ENCODE results near the gene YIPF2. TPM values are rescaled to one million over a fixed set of nuclear protein-coding genes. Genes with fewer than 3 reads are reported as not detected.
A peak's percentile ranks its signal among the peaks of the same experiment; 100 is the strongest.
"Not testable (repeated sequence)": the region's sequence is repeated elsewhere in the genome, so short reads cannot be mapped to it uniquely, and the experiment has no call there.

Gene YIPF2
- total RNA-seq, 2 donors from 2014 or later: 28.4 to 29.6 TPM

GRCh38 chr19:10882108-10882457 lies 46.4 kb downstream of the YIPF2 start:
- Mint-ChIP-seq H3K9me3 (no peaks in the 10 kb centered on the region), H3K27ac (no peak overlapping the region), H3K27me3 (no peaks in the 10 kb centered on the region), H3K36me3 (ENCODE audit: low read depth) (no peaks in the 10 kb centered on the region), H3K4me3 (no peak overlapping the region), H3K4me1 (peaks cover 12% of the 10 kb centered on the region)
- no peak for ATAC-seq (replicated peaks)

- H3K4me1 Mint-ChIP-seq: peaks cover 17% of the 10 kb centered on the region
- H3K36me3 Mint-ChIP-seq (ENCODE audit: low read depth): no peaks in the 10 kb centered on the region
- H3K9me3 Mint-ChIP-seq: no peaks in the 10 kb centered on the region
- H3K27me3 Mint-ChIP-seq: no peaks in the 10 kb centered on the region
- no peak overlapping the region for H3K4me3 Mint-ChIP-seq
- no peak overlapping the region for H3K27ac Mint-ChIP-seq
- no peak for ATAC-seq (replicated peaks)
Observed at GRCh38 chr19:10881403-10882107, 46.9 kb downstream of the YIPF2 start.

- Mint-ChIP-seq H3K9me3 (no peaks in the 10 kb centered on the region), H3K4me1 (peaks cover 17% of the 10 kb centered on the region), H3K27ac (peak overlapping the region; percentile 83), H3K27me3 (no peaks in the 10 kb centered on the region), H3K36me3 (ENCODE audit: low read depth) (no peaks in the 10 kb centered on the region), H3K4me3 (peak overlapping the region; percentile 65)
- ATAC-seq (replicated peaks): peak; percentile 13
Observed at GRCh38 chr19:10878253-10878652, 50.2 kb downstream of the YIPF2 start.

- H3K36me3 Mint-ChIP-seq (ENCODE audit: low read depth); ATAC-seq (replicated peaks); H3K27me3 Mint-ChIP-seq; H3K9me3 Mint-ChIP-seq: not testable (repeated sequence)
- Mint-ChIP-seq H3K4me1 (peaks cover 20% of the 10 kb centered on the region), H3K4me3 (peak overlapping the region; percentile 65), H3K27ac (peak overlapping the region; percentile 83)
Observed at GRCh38 chr19:10877608-10878007, 50.8 kb downstream of the YIPF2 start.

- Mint-ChIP-seq H3K27me3 (no peaks in the 10 kb centered on the region), H3K4me1 (peaks cover 23% of the 10 kb centered on the region), H3K27ac (peak overlapping the region; percentile 58), H3K4me3 (peak overlapping the region; percentile 45), H3K9me3 (no peaks in the 10 kb centered on the region), H3K36me3 (ENCODE audit: low read depth) (peaks cover 10% of the 10 kb centered on the region)
- peak; percentile 65 for ATAC-seq (replicated peaks)
Observed at GRCh38 chr19:10876459-10877240, 51.8 kb downstream of the YIPF2 start.

GRCh38 chr19:10874024-10874423 lies 54.4 kb downstream of the YIPF2 start:
- H3K36me3 Mint-ChIP-seq (ENCODE audit: low read depth): peaks cover 10% of the 10 kb centered on the region
- H3K27me3 Mint-ChIP-seq: no peaks in the 10 kb centered on the region
- H3K4me1 Mint-ChIP-seq: peaks cover 22% of the 10 kb centered on the region
- ATAC-seq (replicated peaks): no peak
- H3K27ac Mint-ChIP-seq: no peak overlapping the region
- peak overlapping the region; percentile 37 for H3K4me3 Mint-ChIP-seq
- H3K9me3 Mint-ChIP-seq: no peaks in the 10 kb centered on the region

GRCh38 chr19:10872546-10873107 lies 55.8 kb downstream of the YIPF2 start:
- H3K4me1 Mint-ChIP-seq: peaks cover 19% of the 10 kb centered on the region
- H3K4me3 Mint-ChIP-seq: peak overlapping the region; percentile 91
- H3K27ac Mint-ChIP-seq: peak overlapping the region; percentile 87
- H3K9me3 Mint-ChIP-seq: no peaks in the 10 kb centered on the region
- ATAC-seq (replicated peaks): no peak
- H3K36me3 Mint-ChIP-seq (ENCODE audit: low read depth): peaks cover 10% of the 10 kb centered on the region
- H3K27me3 Mint-ChIP-seq: no peaks in the 10 kb centered on the region

Other genes with a start within 250 kb of the YIPF2 start
- 10 to 100 TPM; 36.9 to 61.3 TPM for gene QTRT1, start 227.2 kb downstream of the YIPF2 start, total RNA-seq
- 100 to 1,000 TPM; 185 to 209 TPM for gene DNM2, start 210.6 kb downstream of the YIPF2 start, total RNA-seq
- gene TMED1, start 92.4 kb downstream of the YIPF2 start, total RNA-seq: 10 to 100 TPM; 17.6 to 20.2 TPM
- 1 to 10 TPM in 1 of 2 donors, under 1 TPM in 1; 0.48 to 1.7 TPM for gene C19orf38, start 80.2 kb downstream of the YIPF2 start, total RNA-seq
- 10 to 100 TPM; 32.7 to 62.1 TPM for gene CARM1, start 57.1 kb downstream of the YIPF2 start, total RNA-seq
- gene TIMM29, start 172 bp upstream of the YIPF2 start, total RNA-seq: 10 to 100 TPM; 20.7 to 21.4 TPM
- gene SMARCA4, start 32.4 kb upstream of the YIPF2 start, total RNA-seq: 100 to 1,000 TPM in 1 of 2 donors, 10 to 100 TPM in 1; 71.5 to 119 TPM
- 10 to 100 TPM; 63.8 to 83.5 TPM for gene LDLR, start 160.8 kb upstream of the YIPF2 start, total RNA-seq
- 10 to 100 TPM; 44.3 to 53.9 TPM for gene SPC24, start 227.1 kb upstream of the YIPF2 start, total RNA-seq

Data from activated T-helper 17 cell treated with anti-CD3 and anti-CD28 coated beads, Interleukin-2, amount 50 U/mL, for 72 hours (primary cell).